MM.1S (cell line): ENCODE results near the gene ARVCF.

ENCODE experiments used
- DNase-seq: peaks from one replicate; pipeline ENCODE4 v3.0.0-alpha.2; 2015
- H2AFZ ChIP-seq: fragments of 300-600 bp; sonication (generic); 2 replicates; pipeline ENCODE4 v1.6.0; 2016; ENCODE audit warnings: antibody characterized with exemption, low read length
- H3F3A ChIP-seq: fragments of 300-600 bp; sonication (generic); 2 replicates; pipeline ENCODE4 v1.6.1; 2016; ENCODE audit warnings: mild to moderate bottlenecking, antibody characterized with exemption, low read length, moderate library complexity, mixed read lengths; ENCODE audit not compliant: insufficient read depth
- H3K27ac ChIP-seq: fragments of 300-600 bp; sonication (generic); 2 replicates; pipeline ENCODE4 v1.5.1; 2016; ENCODE audit warnings: mild to moderate bottlenecking, low read length
- H3K27me3 ChIP-seq: fragments of 300-600 bp; sonication (generic); replicated peaks from 2 replicates; pipeline ENCODE4 v1.6.0; 2016; ENCODE audit warnings: low read length; ENCODE audit not compliant: insufficient read depth
- H3K36me3 ChIP-seq: fragments of 300-600 bp; sonication (generic); replicated peaks from 2 replicates; pipeline ENCODE4 v1.6.1; 2016; ENCODE audit warnings: mild to moderate bottlenecking, low read length, mixed read lengths; ENCODE audit not compliant: insufficient read depth
- H3K4me1 ChIP-seq: fragments of 300-600 bp; sonication (generic); 2 replicates; pipeline ENCODE4 v1.6.1; 2016; ENCODE audit warnings: low read length, mixed read lengths
- H3K4me2 ChIP-seq: fragments of 300-600 bp; sonication (generic); 2 replicates; pipeline ENCODE4 v1.6.0; 2016; ENCODE audit warnings: low read depth, low read length
- H3K4me3 ChIP-seq: fragments of 300-600 bp; sonication (generic); 2 replicates; pipeline ENCODE4 v1.5.1; 2016; ENCODE audit warnings: low read length, mixed read lengths
- H3K79me2 ChIP-seq: fragments of 300-600 bp; sonication (generic); 2 replicates; pipeline ENCODE4 v1.6.1; 2016; ENCODE audit warnings: mixed run types, low read length, mixed read lengths
- H3K9ac ChIP-seq: fragments of 300-600 bp; sonication (generic); 2 replicates; pipeline ENCODE4 v1.6.1; 2016; ENCODE audit warnings: low read length, mixed read lengths
- H3K9me2 ChIP-seq: fragments of 300-600 bp; sonication (generic); replicated peaks from 2 replicates; pipeline ENCODE4 v1.6.1; 2016; ENCODE audit warnings: mild to moderate bottlenecking, low read length, mixed read lengths; ENCODE audit not compliant: insufficient read depth
- H3K9me3 ChIP-seq: fragments of 300-600 bp; sonication (generic); replicated peaks from 2 replicates; pipeline ENCODE4 v1.6.1; 2016; ENCODE audit warnings: mild to moderate bottlenecking, low read length, mixed read lengths; ENCODE audit not compliant: insufficient read depth
- H4K20me1 ChIP-seq: fragments of 300-600 bp; sonication (generic); 2 replicates; pipeline ENCODE4 v1.6.1; 2016; ENCODE audit warnings: mild to moderate bottlenecking, low read length, moderate library complexity, mixed read lengths; ENCODE audit not compliant: insufficient read depth
- EZH2 ChIP-seq: fragments of 300-600 bp; sonication (generic); optimal IDR thresholded peaks from 2 replicates; pipeline ENCODE3; 2017; ENCODE audit warnings: low read depth, mild to moderate bottlenecking, antibody characterized with exemption, low read length, mixed read lengths
- EZH2phosphoT487 ChIP-seq: fragments of 300-600 bp; sonication (generic); IDR thresholded peaks from 2 replicates; pipeline ENCODE4 v1.6.1; 2018; ENCODE audit warnings: antibody characterized with exemption, low read length
- TF ChIP-seq, protein P1 (sequence below): fragments of 300-600 bp; sonication (generic); IDR thresholded peaks from 2 replicates; pipeline ENCODE4 v1.5.1; 2016; ENCODE audit warnings: antibody characterized with exemption, low read length, mixed read lengths

ARVCF gene

GRCh38 chr22:19972652-19973550 lies 43.7 kb downstream of the ARVCF start:
- H3K9me2 ChIP-seq: no peaks in the 10 kb centered on the region
- H3K27ac ChIP-seq: no peak overlapping the region
- no peak overlapping the region for H2AFZ ChIP-seq
- H3K4me3 ChIP-seq: no peak overlapping the region
- H3K36me3 ChIP-seq: no peaks in the 10 kb centered on the region
- no peak overlapping the region for H3K4me2 ChIP-seq
- TF ChIP-seq, protein P1, sequence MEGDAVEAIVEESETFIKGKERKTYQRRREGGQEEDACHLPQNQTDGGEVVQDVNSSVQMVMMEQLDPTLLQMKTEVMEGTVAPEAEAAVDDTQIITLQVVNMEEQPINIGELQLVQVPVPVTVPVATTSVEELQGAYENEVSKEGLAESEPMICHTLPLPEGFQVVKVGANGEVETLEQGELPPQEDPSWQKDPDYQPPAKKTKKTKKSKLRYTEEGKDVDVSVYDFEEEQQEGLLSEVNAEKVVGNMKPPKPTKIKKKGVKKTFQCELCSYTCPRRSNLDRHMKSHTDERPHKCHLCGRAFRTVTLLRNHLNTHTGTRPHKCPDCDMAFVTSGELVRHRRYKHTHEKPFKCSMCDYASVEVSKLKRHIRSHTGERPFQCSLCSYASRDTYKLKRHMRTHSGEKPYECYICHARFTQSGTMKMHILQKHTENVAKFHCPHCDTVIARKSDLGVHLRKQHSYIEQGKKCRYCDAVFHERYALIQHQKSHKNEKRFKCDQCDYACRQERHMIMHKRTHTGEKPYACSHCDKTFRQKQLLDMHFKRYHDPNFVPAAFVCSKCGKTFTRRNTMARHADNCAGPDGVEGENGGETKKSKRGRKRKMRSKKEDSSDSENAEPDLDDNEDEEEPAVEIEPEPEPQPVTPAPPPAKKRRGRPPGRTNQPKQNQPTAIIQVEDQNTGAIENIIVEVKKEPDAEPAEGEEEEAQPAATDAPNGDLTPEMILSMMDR: no peak
- TF ChIP-seq EZH2phosphoT487: no peak
- no peaks in the 10 kb centered on the region for H3F3A ChIP-seq
- H3K9me3 ChIP-seq: no peaks in the 10 kb centered on the region
- no peaks in the 10 kb centered on the region for H3K4me1 ChIP-seq
- no peaks in the 10 kb centered on the region for H3K79me2 ChIP-seq
- no peak for DNase-seq
- peaks cover 11% of the 10 kb centered on the region for H3K27me3 ChIP-seq
- H4K20me1 ChIP-seq: no peaks in the 10 kb centered on the region
- no peak overlapping the region for H3K9ac ChIP-seq

GRCh38 chr22:19972251-19972650 lies 44.4 kb downstream of the ARVCF start:
- TF ChIP-seq, protein P1: no peak
- no peak for TF ChIP-seq EZH2
- Histone ChIP-seq H4K20me1 (no peaks in the 10 kb centered on the region), H3K36me3 (no peaks in the 10 kb centered on the region)

DNA sequence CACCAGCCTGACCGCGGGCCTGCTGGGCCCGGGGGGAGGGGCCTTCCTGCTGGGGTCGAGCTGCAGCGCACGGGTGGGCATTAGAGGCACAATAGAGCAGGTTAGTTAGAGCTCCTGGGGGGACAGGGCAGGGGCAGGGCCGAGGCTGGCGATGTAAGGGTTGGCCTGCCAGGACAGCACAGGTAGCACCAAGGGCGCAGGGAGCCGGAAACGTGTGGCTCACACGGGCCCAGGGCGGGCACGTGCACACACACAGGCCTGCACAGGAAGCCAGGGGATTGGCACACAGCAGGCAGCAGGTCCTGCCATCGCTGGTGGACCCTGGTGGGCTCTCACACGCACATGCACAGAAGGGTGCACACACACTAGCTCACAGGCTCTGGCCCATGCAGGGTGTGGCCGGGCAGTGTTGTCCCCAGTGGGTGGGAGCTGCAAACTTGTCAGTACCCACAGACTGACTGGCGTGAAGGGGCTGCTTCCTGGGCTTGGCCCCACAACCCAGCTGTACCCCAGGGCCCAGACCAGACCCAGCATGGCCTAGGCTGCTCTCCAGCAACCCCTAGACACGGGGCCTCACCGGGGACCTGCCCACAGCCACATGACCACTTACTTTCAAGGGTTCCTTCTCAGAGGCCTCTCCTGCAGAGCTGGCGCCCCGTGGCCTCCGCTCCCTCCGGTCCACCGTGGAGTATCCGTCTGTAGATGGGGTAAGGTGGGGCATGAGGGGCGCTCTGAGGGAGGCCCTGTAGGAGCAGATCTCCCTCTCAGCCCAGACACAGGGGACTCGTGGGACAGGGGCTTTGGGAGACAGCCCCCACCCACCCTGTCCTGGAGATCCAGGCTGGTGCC lies 45.1 kb downstream of the ARVCF start:
- Histone ChIP-seq H4K20me1 (no peaks in the 10 kb centered on the region), H3K4me3 (no peak overlapping the region), H3K4me1 (no peaks in the 10 kb centered on the region), H3K27ac (no peak overlapping the region), H3K79me2 (no peaks in the 10 kb centered on the region), H3K4me2 (no peak overlapping the region), H3K27me3 (no peaks in the 10 kb centered on the region), H2AFZ (no peak overlapping the region), H3K36me3 (no peaks in the 10 kb centered on the region), H3K9ac (no peak overlapping the region), H3K9me3 (no peaks in the 10 kb centered on the region), H3K9me2 (no peaks in the 10 kb centered on the region), H3F3A (no peaks in the 10 kb centered on the region)
- TF ChIP-seq EZH2: no peak
- TF ChIP-seq, protein P1: no peak
- no peak for TF ChIP-seq EZH2phosphoT487
- no peak for DNase-seq

More at GRCh38 chr22:19972251-19972650, 44.4 kb downstream of the ARVCF start:
- Histone ChIP-seq H3K9me3 (no peaks in the 10 kb centered on the region), H2AFZ (no peak overlapping the region), H3K4me3 (no peak overlapping the region), H3K27ac (no peak overlapping the region), H3K27me3 (peaks cover 4% of the 10 kb centered on the region), H3F3A (no peaks in the 10 kb centered on the region), H3K9ac (no peak overlapping the region), H3K79me2 (no peaks in the 10 kb centered on the region), H3K4me1 (no peaks in the 10 kb centered on the region), H3K4me2 (no peak overlapping the region), H3K9me2 (no peaks in the 10 kb centered on the region)
- no peak for DNase-seq
